Activated CD4-positive, alpha-beta T cell treated with anti-CD3 and anti-CD28 coated beads for 36 hours (primary cell): ENCODE results near the gene GLRA3. TPM values are rescaled to one million over a fixed set of nuclear protein-coding genes. Genes with fewer than 3 reads are reported as not detected.
"Not testable (repeated sequence)": the region's sequence is repeated elsewhere in the genome, so short reads cannot be mapped to it uniquely, and the experiment has no call there.

Experiments
- ATAC-seq: fragments of 200-7000 bp; cut with Tn5 transposase; one replicate; pipeline ENCODE4 v1.10.0; 2021; ENCODE audit warnings: mild to moderate bottlenecking, moderate library complexity
- CTCF ChIA-PET: fragments of 350-600 bp; sonication (Branson Sonifier 250); formaldehyde crosslinking; loops from one replicate; lab custom pipeline; 2021; ENCODE audit warnings: antibody characterized with exemption; lab: Charles Lee
- POLR2A ChIA-PET: fragments of 350-600 bp; sonication (Branson Sonifier 250); formaldehyde crosslinking; loops from one replicate; lab custom pipeline; 2021; ENCODE audit warnings: antibody characterized with exemption, inconsistent platforms; lab: Charles Lee
- DNase-seq: peaks from one replicate; pipeline ENCODE4 v3.0.0-alpha.2; 2020
- H3K27ac Mint-ChIP-seq: one replicate; pipeline ENCODE4 v1.8.0; 2021; ENCODE audit warnings: mixed read lengths
- H3K27me3 Mint-ChIP-seq: one replicate; pipeline ENCODE4 v1.8.0; 2021; ENCODE audit warnings: mixed read lengths
- H3K36me3 Mint-ChIP-seq: one replicate; pipeline ENCODE4 v1.8.0; 2021; ENCODE audit warnings: low read depth, mixed read lengths
- H3K4me1 Mint-ChIP-seq: one replicate; pipeline ENCODE4 v1.8.0; 2021; ENCODE audit warnings: mixed read lengths
- H3K4me3 Mint-ChIP-seq: one replicate; pipeline ENCODE4 v1.8.0; 2021; ENCODE audit warnings: mild to moderate bottlenecking, moderate library complexity, mixed read lengths
- H3K9me3 Mint-ChIP-seq: one replicate; pipeline ENCODE4 v1.8.0; 2021; ENCODE audit warnings: low read depth, mixed read lengths
- intact Hi-C, 2 experiments: fragments of 100-400 bp; cut with DNase I in 1 of 2; cut with micrococcal nuclease in 1 of 2; formaldehyde crosslinking; loops; one replicate each; pipeline versions ENCODE4 v1.14.2 to v1.15.1; 2022 to 2024; cut with DNase I, micrococcal nuclease
- total RNA-seq, 2 experiments: library from RNA; stranded (reverse); gene quantifications; one replicate each; pipeline ENCODE4 v1.2.3, GENCODE V29; 2021

GLRA3 gene
- total RNA-seq, 2 experiments from 2014 or later = not detected

- intact Hi-C loops = no loop called here
- peaks cover 4% of the 10 kb centered on the region for H3K9me3 Mint-ChIP-seq
- H3K27ac Mint-ChIP-seq = no peak overlapping the region
- H3K27me3 Mint-ChIP-seq = no peaks in the 10 kb centered on the region
- H3K36me3 Mint-ChIP-seq = no peaks in the 10 kb centered on the region
- no peaks in the 10 kb centered on the region for H3K4me1 Mint-ChIP-seq
- ChIA-PET CTCF (no interaction called here), POLR2A (no interaction called here)
- no peak overlapping the region for H3K4me3 Mint-ChIP-seq
- no peak for DNase-seq
- no peak for ATAC-seq
These were observed 20.2 kb downstream of the GLRA3 start for GRCh38 chr4:174808836-174809235.

GRCh38 chr4:174808119-174808518 lies 20.9 kb downstream of the GLRA3 start:
- DNase-seq = no peak
- POLR2A ChIA-PET = no interaction called here
- peaks cover 4% of the 10 kb centered on the region for H3K9me3 Mint-ChIP-seq
- CTCF ChIA-PET = no interaction called here
- no peaks in the 10 kb centered on the region for H3K36me3 Mint-ChIP-seq
- intact Hi-C loops = no loop called here
- H3K27ac Mint-ChIP-seq = no peak overlapping the region
- no peak overlapping the region for H3K4me3 Mint-ChIP-seq
- H3K27me3 Mint-ChIP-seq = no peaks in the 10 kb centered on the region
- ATAC-seq = no peak
- H3K4me1 Mint-ChIP-seq = no peaks in the 10 kb centered on the region

- no peaks in the 10 kb centered on the region for H3K4me1 Mint-ChIP-seq
These were observed 23.3 kb downstream of the GLRA3 start for GRCh38 chr4:174805746-174806145.

GRCh38 chr4:174794543-174795094 lies 34.4 kb downstream of the GLRA3 start:
- POLR2A ChIA-PET = no interaction called here

More at GRCh38 chr4:174805746-174806145, 23.3 kb downstream of the GLRA3 start:
- no peak overlapping the region for H3K4me3 Mint-ChIP-seq
- DNase-seq (no peak), ATAC-seq (no peak)
- no peaks in the 10 kb centered on the region for H3K36me3 Mint-ChIP-seq
- CTCF ChIA-PET = no interaction called here
- no peak overlapping the region for H3K27ac Mint-ChIP-seq
- intact Hi-C loops = no loop called here
- H3K27me3 Mint-ChIP-seq = no peaks in the 10 kb centered on the region
- POLR2A ChIA-PET = no interaction called here
- peaks cover 8% of the 10 kb centered on the region for H3K9me3 Mint-ChIP-seq

GRCh38 chr4:174789657-174790056 lies 39.4 kb downstream of the GLRA3 start:
- no peaks in the 10 kb centered on the region for H3K36me3 Mint-ChIP-seq
- intact Hi-C loops = no loop called here
- no peaks in the 10 kb centered on the region for H3K9me3 Mint-ChIP-seq
- ChIA-PET CTCF (no interaction called here), POLR2A (no interaction called here)
- H3K4me3 Mint-ChIP-seq = no peak overlapping the region
- DNase-seq (no peak), ATAC-seq (no peak)
- H3K27me3 Mint-ChIP-seq = no peaks in the 10 kb centered on the region
- H3K4me1 Mint-ChIP-seq = no peaks in the 10 kb centered on the region
- no peak overlapping the region for H3K27ac Mint-ChIP-seq

More at GRCh38 chr4:174794543-174795094, 34.4 kb downstream of the GLRA3 start:
- Mint-ChIP-seq H3K27me3 (no peaks in the 10 kb centered on the region), H3K4me3 (no peak overlapping the region), H3K27ac (no peak overlapping the region), H3K36me3 (no peaks in the 10 kb centered on the region), H3K4me1 (no peaks in the 10 kb centered on the region), H3K9me3 (no peaks in the 10 kb centered on the region)
- intact Hi-C loops = no loop called here
- CTCF ChIA-PET = no interaction called here
- no peak for ATAC-seq
- DNase-seq = no peak

GRCh38 chr4:174778274-174778986 lies 50.6 kb downstream of the GLRA3 start:
- H3K4me3 Mint-ChIP-seq, CTCF ChIA-PET, H3K27ac Mint-ChIP-seq, DNase-seq, H3K27me3 Mint-ChIP-seq, intact Hi-C loops, H3K4me1 Mint-ChIP-seq, ATAC-seq, H3K36me3 Mint-ChIP-seq, H3K9me3 Mint-ChIP-seq, POLR2A ChIA-PET: not testable (repeated sequence)

- Mint-ChIP-seq H3K27ac (no peak overlapping the region), H3K4me1 (no peaks in the 10 kb centered on the region), H3K9me3 (peaks cover 2% of the 10 kb centered on the region), H3K4me3 (no peak overlapping the region), H3K36me3 (no peaks in the 10 kb centered on the region), H3K27me3 (no peaks in the 10 kb centered on the region)
- POLR2A ChIA-PET = no interaction called here
- ATAC-seq (no peak), DNase-seq (no peak)
- CTCF ChIA-PET = no interaction called here
- intact Hi-C loops = no loop called here
These were observed 53.7 kb downstream of the GLRA3 start for GRCh38 chr4:174775366-174775765.

GRCh38 chr4:174764105-174764729 lies 64.8 kb downstream of the GLRA3 start:
- no peaks in the 10 kb centered on the region for H3K27me3 Mint-ChIP-seq
- DNase-seq (no peak), ATAC-seq (no peak)
- no peak overlapping the region for H3K27ac Mint-ChIP-seq
- no peaks in the 10 kb centered on the region for H3K9me3 Mint-ChIP-seq
- ChIA-PET CTCF (interaction anchor here (0.7 to 0.8 kb wide), 3 partner anchors 9 to 1480 kb away, joined by 3 read pairs; no protein-coding TSS in a partner anchor), POLR2A (no interaction called here)
- no peaks in the 10 kb centered on the region for H3K4me1 Mint-ChIP-seq
- no peak overlapping the region for H3K4me3 Mint-ChIP-seq
- no peaks in the 10 kb centered on the region for H3K36me3 Mint-ChIP-seq
- intact Hi-C loops = loop anchor here (1.0 to 10.0 kb wide), 3 partner anchors 772 to 1571 kb away; no protein-coding TSS in a partner anchor

- CTCF ChIA-PET = interaction anchor here (0.7 to 0.8 kb wide), 2 partner anchors 9 to 20 kb away, joined by 3 read pairs; no protein-coding TSS in a partner anchor
- ATAC-seq (no peak), DNase-seq (no peak)
- H3K4me1 Mint-ChIP-seq = no peaks in the 10 kb centered on the region
- no peak overlapping the region for H3K4me3 Mint-ChIP-seq
- H3K27me3 Mint-ChIP-seq = no peaks in the 10 kb centered on the region
- H3K27ac Mint-ChIP-seq = no peak overlapping the region
- intact Hi-C loops = loop anchor here (1.0 to 10.0 kb wide), 3 partner anchors 773 to 1571 kb away; no protein-coding TSS in a partner anchor
- no peaks in the 10 kb centered on the region for H3K9me3 Mint-ChIP-seq
- POLR2A ChIA-PET = no interaction called here
- no peaks in the 10 kb centered on the region for H3K36me3 Mint-ChIP-seq
These were observed 65.5 kb downstream of the GLRA3 start for GRCh38 chr4:174763454-174764104.

GRCh38 chr4:174761451-174761850 lies 67.6 kb downstream of the GLRA3 start:
- Mint-ChIP-seq H3K9me3 (no peaks in the 10 kb centered on the region), H3K4me1 (no peaks in the 10 kb centered on the region), H3K27me3 (no peaks in the 10 kb centered on the region), H3K27ac (no peak overlapping the region), H3K36me3 (no peaks in the 10 kb centered on the region), H3K4me3 (no peak overlapping the region)
- ATAC-seq (no peak), DNase-seq (no peak)
- intact Hi-C loops = loop anchor here (5.0 to 10.0 kb wide), 2 partner anchors 776 to 1573 kb away; no protein-coding TSS in a partner anchor
- CTCF ChIA-PET = no interaction called here
- POLR2A ChIA-PET = no interaction called here

- no peaks in the 10 kb centered on the region for H3K27me3 Mint-ChIP-seq
- no peak for DNase-seq
- H3K4me3 Mint-ChIP-seq = no peak overlapping the region
- H3K4me1 Mint-ChIP-seq = no peaks in the 10 kb centered on the region
- ChIA-PET CTCF (no interaction called here), POLR2A (no interaction called here)
- intact Hi-C loops = no loop called here
- no peaks in the 10 kb centered on the region for H3K9me3 Mint-ChIP-seq
- no peaks in the 10 kb centered on the region for H3K36me3 Mint-ChIP-seq
- no peak overlapping the region for H3K27ac Mint-ChIP-seq
- ATAC-seq = no peak
These were observed 71.3 kb downstream of the GLRA3 start for GRCh38 chr4:174757736-174758135.
